Smooth muscle cell of the umbilical artery (primary cell): ENCODE measurements around the gene SYNPR. TPM values are rescaled to one million over a fixed set of nuclear protein-coding genes. Genes with fewer than 3 reads are reported as not detected.

Source experiments
- total RNA-seq: library from RNA; depleted of rRNA; stranded (reverse); fragments of >200 nt; gene quantifications from 2 replicates; pipeline ENCODE4 v1.2.3, GENCODE V29; 2014

Gene SYNPR
- total RNA-seq, result not detected in 2 replicates

DNA sequence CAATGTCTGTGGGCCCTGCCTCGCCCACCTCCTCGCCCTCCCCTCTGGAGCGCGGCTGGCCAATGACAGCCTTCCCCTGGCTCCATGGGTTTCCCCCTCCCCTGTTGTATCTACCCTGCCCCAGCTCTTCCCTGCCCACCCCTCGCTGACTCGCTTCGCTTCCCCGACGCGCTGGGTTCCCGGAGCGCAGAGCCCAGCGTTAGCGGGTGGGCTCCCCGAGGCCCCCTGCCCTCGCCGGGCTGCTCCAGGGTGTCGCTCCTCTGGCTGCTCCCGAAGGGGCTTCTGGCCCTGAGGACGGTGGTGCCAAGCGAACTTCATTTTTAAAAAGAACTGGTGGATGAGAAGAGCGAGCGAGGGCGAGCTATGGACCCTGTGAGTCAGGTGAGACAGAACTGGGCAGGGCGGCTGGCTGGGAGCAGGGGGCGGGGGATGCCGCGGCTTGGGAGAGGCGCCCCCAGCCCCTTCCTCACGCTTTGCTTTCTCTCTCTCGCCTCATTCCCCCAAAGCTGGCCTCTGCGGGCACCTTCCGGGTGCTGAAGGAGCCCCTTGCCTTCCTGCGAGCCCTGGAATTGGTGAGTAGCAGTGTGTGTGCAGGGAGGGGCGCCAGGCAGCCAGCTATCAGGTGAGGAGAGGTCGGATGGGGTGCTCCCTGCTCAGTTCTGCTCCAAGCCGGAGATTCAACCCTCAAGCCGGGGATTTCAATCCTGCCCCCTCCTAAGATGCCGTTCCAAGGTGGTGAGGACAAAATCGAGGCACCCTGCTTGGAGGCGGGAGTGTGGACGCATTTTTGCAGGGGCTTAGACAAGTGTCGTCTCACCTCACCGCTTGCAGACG lies at the start of gene SYNPR:
Gene SYNPR (plus strand): TSS at position 138 of the 834 bp plus-strand sequence.

GRCh38 chr3:63652066-63652725 lies 374.1 kb downstream of the SYNPR start, which contains the start of gene SNTN:
SNTN (plus strand) TSS chr3:63652675; CDS start chr3:63652688, 13 bp downstream.

